Measurements from ENCODE around the gene KIF5A. TPM values are rescaled to one million over a fixed set of nuclear protein-coding genes. Genes with fewer than 3 reads are reported as not detected.

The KIF5A gene
- total RNA-seq, 1 donor from 2014 or later: 0.08 TPM

DNA sequence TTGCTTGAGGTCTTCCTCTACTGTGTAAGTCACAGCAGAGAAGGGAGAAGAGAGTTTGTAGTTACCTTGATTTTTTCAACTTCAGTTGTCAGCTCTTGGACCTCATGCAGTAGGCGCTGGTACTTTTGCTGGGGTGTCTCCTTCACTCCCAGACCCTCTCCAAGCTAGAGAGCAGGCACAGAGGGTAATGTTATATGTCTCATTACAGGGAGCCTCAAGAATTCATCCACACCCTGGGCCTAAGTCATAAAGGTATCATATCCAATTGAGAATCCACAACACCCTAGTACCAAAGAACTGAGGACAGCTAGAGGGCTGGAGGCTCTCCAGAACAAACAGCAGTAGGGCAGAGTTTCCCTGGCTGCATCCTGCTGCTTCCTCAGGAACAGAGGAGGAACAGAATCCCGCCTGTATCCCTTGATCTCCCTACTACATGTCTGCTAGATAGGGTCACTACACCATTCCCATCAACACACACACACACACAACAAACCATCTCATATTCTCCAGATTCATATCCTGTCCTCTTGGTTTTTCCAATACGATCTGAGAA is 14.8 kb upstream of the KIF5A start:
- Histone ChIP-seq H3K9me3 (replicated peaks) (no peaks in the 10 kb centered on the region), H3K4me1 (no peaks in the 10 kb centered on the region), H3K36me3 (peaks cover 78% of the 10 kb centered on the region), H3K27me3 (ENCODE audit: low read depth) (no peaks in the 10 kb centered on the region), H3K27ac (replicated peaks) (no peak overlapping the region), H3K4me3 (no peak overlapping the region)
- no peak for DNase-seq
- TF ChIP-seq, protein P1, sequence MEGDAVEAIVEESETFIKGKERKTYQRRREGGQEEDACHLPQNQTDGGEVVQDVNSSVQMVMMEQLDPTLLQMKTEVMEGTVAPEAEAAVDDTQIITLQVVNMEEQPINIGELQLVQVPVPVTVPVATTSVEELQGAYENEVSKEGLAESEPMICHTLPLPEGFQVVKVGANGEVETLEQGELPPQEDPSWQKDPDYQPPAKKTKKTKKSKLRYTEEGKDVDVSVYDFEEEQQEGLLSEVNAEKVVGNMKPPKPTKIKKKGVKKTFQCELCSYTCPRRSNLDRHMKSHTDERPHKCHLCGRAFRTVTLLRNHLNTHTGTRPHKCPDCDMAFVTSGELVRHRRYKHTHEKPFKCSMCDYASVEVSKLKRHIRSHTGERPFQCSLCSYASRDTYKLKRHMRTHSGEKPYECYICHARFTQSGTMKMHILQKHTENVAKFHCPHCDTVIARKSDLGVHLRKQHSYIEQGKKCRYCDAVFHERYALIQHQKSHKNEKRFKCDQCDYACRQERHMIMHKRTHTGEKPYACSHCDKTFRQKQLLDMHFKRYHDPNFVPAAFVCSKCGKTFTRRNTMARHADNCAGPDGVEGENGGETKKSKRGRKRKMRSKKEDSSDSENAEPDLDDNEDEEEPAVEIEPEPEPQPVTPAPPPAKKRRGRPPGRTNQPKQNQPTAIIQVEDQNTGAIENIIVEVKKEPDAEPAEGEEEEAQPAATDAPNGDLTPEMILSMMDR (IDR thresholded peaks at IDR 0.05; ENCODE audit: borderline replicate concordance): no peak
- intact Hi-C loops (cut with micrococcal nuclease): no loop called here

DNA sequence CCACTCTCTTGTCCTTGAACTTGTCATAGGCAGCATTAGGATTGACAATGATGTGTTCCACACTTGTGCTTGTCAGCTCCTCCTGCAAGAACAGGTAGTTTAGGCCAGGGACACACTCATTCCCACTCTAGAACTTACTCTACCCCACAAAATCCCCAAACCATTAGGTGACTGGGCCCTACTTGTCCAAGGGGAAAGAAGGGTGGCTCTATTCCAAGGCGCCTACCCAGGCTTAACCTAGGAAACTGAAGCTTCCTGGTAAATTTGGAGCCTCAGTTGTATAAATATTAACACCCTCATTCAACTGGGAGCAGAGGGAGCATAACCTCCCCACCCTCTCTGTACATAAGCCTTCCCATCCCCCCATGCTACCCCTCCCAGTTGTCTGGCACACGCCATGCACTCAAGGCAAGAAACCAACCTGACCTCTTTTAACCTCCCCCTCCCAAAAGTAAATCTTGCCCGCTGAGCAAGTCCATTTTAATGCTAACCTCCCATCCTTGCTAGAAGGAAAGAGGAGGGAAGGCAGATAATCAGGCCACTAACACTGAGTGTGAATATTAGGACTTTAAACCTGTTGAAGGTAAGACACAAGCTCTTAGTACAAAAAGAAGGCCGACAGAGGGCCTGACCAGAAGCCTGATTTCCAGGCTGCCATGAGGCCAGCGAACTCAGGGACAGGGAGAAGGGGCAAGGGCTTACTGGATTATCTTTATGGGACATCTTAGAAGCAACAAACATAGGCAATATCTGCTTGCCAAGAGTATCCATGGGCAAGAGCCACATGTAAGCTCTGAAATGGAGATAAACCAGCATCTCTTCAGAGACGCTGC is 13.9 kb upstream of the KIF5A start:
- intact Hi-C loops (cut with micrococcal nuclease): no loop called here
- no peak for DNase-seq
- H3K36me3 ChIP-seq: peaks cover 72% of the 10 kb centered on the region

DNA sequence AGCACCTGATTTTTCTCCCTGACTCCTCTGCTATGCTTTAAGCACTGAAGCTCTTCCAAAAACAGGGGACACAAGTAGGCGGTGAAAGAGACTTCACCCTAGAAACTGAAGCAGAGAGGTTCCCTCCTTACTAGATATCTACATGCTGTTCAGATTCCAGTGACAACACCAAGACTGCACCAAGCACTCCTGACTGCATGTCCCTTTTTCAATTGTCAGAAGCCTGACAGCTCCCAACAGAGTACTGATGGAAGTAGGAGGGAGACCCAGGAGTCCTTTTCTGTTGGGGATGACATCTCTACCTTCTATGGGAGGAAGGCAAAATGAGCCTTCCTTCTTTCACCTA is 13.3 kb upstream of the KIF5A start:
- H3K27me3 ChIP-seq (ENCODE audit: low read depth): no peaks in the 10 kb centered on the region
- H3K36me3 ChIP-seq: peaks cover 72% of the 10 kb centered on the region
- TF ChIP-seq, protein P1 (IDR thresholded peaks at IDR 0.05; ENCODE audit: borderline replicate concordance): no peak
- no peak overlapping the region for H3K4me3 ChIP-seq
- H3K27ac ChIP-seq (replicated peaks): no peak overlapping the region
- H3K9me3 ChIP-seq (replicated peaks): no peaks in the 10 kb centered on the region
- DNase-seq: no peak
- intact Hi-C loops (cut with micrococcal nuclease): no loop called here
- peaks cover 5% of the 10 kb centered on the region for H3K4me1 ChIP-seq

More for the DNA sequence above, 13.9 kb upstream of the KIF5A start:
- H3K4me3 ChIP-seq: no peak overlapping the region
- H3K27ac ChIP-seq (replicated peaks): no peak overlapping the region
- peaks cover 2% of the 10 kb centered on the region for H3K4me1 ChIP-seq
- H3K9me3 ChIP-seq (replicated peaks): no peaks in the 10 kb centered on the region
- no peaks in the 10 kb centered on the region for H3K27me3 ChIP-seq (ENCODE audit: low read depth)
- TF ChIP-seq, protein P1 (IDR thresholded peaks at IDR 0.05; ENCODE audit: borderline replicate concordance): no peak

DNA sequence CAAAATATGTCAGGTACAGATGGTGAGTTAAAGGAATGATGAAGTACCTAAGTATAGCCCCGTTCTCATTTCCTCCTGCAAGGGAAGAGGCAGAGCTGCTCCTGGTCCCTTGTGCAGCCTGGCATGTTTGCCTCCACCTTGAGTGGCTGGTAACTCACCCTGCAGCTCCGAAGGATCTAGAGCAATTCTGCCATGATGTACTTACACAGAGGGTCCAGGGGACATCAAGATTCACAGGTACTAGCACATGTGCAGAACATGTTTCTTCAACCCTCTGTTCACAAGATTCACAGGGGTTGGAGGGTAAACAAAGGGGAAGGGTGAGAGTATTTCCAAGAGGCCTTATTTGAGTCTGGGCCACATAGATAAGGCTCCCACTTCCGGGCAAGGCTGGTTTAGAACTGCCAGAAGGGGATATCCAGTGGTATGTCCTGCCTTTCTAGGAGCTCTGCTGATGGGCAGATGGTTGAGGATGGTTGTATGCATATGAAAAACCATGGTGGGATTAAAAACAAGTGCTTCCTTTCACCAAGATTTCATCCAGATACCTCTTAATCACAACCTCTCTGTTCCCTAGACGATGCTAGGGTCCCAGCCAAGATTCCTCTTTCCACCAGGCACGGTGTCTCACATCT is 10.6 kb upstream of the KIF5A start:
- Histone ChIP-seq H3K27ac (replicated peaks) (no peak overlapping the region), H3K4me1 (peaks cover 17% of the 10 kb centered on the region), H3K9me3 (replicated peaks) (no peaks in the 10 kb centered on the region), H3K4me3 (no peak overlapping the region), H3K27me3 (ENCODE audit: low read depth) (no peaks in the 10 kb centered on the region), H3K36me3 (peaks cover 55% of the 10 kb centered on the region)
- DNase-seq: no peak
- TF ChIP-seq, protein P1 (IDR thresholded peaks at IDR 0.05; ENCODE audit: borderline replicate concordance): no peak
- intact Hi-C loops (cut with micrococcal nuclease): no loop called here

DNA sequence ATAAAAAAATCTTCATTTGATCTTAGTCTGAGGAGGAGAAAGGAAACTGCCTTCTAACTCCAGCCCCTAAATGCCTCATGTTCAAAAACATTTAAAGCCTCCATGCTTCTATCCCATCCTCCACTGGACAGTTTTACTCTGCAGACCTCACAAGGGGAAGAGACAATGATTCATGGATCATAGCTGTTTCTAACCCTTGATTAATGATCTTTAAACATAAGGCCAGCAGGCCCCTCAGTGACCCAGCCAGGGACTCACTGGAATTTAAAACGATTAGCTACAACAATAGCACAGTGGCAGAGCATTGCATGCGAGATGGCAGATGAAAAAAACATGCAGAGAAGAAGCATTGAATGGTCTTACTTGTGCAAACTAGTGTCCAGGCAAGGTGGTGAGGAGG is 8.8 kb upstream of the KIF5A start:
- Histone ChIP-seq H3K9me3 (replicated peaks) (no peaks in the 10 kb centered on the region), H3K27me3 (ENCODE audit: low read depth) (no peaks in the 10 kb centered on the region), H3K27ac (replicated peaks) (no peak overlapping the region), H3K4me1 (peaks cover 35% of the 10 kb centered on the region), H3K36me3 (peaks cover 40% of the 10 kb centered on the region), H3K4me3 (no peak overlapping the region)
- TF ChIP-seq, protein P1 (IDR thresholded peaks at IDR 0.05; ENCODE audit: borderline replicate concordance): no peak
- intact Hi-C loops (cut with micrococcal nuclease): no loop called here
- DNase-seq: no peak
